ENCODE measurements around the gene PRXL2B.

Gene PRXL2B

DNA sequence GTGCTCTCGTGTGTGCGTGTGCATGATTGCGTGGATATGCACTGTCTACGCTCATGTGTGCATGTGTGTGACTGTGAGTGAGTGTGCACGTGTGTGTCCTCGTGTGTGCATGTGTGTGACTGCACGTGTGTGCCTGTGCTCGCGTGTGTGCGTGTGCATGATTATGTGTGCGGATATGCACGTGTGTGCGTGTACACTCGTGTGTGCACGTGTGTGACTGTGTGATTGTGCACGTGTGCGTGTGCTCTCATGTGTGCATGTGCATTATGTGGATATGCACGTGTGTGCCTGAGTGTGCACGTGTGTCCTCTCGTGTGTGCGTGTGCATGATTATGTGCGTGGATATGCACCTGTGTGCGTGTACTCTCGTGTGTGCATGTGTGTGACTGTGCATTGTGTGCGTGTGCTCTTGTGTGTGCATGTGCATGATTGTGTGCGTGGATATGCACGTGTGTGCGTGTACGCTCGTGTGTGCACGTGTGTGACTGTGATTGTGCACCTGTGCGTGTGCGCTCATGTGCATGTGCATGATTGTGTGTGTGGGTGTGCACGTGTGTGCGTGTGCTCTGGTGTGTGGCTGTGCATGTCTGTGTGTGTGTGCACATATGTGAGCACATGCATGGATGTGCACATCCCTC is 44.0 kb downstream of the PRXL2B start:
- Histone ChIP-seq H3K27ac (ENCODE audit: poor library complexity, severe bottlenecking) (no peak overlapping the region), H3K36me3 (ENCODE audit: low read depth) (no peaks in the 10 kb centered on the region), H3K4me3 (ENCODE audit: severe bottlenecking) (no peak overlapping the region), H3K9me3 (ENCODE audit: severe bottlenecking) (no peaks in the 10 kb centered on the region), H3K27me3 (ENCODE audit: insufficient read depth, poor library complexity, severe bottlenecking) (peaks cover 43% of the 10 kb centered on the region), H3K4me1 (ENCODE audit: insufficient read depth, poor library complexity, severe bottlenecking) (no peaks in the 10 kb centered on the region)
- no peak for TF ChIP-seq CTCF (IDR thresholded peaks at IDR 0.05; ENCODE audit: poor library complexity, severe bottlenecking)
- ATAC-seq (ENCODE audit: low read depth) (no peak), DNase-seq (ENCODE audit: low spot score) (peak; percentile 29)

DNA sequence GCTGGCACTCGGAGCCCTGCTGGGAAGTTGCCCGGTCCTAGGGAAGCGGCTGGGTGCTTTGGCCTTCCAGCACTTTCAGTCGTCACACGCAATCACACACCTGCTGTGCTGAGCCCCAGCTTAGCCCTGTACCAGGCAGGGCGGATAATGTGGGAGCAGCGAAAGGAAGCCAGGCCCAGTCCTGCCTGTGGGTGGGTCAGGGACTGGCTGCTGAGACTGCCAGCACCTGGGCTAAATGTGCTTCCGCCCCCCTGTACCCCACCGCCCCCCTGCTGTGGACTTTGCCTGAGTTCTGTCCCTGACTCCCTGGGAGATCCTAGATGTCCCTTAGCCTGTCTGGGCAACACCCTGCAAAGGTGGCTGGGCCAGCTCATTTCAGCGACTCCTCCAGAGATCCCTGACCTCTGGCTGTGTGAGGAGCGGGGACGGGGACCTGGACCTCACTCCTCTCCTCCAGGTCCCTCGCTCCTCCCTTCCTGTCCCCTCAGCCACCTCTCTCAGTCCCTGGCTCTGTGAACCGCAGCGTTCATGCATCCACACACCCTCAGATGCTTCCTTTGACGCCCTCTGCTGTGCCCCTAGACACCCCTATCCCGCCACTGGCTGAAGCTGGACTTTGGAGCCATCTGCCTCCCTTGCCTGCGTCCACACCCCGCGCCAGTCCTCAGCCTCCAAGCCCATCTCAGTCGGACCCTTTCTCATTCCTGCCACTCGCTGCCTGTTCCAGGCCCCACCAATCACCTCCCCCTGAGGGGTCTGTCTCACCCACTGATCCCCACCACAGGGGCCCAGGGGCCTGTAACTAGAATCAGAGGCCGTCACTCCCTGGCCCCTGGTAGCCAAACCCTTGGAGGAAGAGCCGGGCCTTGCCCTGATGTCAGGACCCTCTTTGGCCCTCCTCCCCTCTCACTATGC is 44.8 kb downstream of the PRXL2B start:
- H3K4me3 ChIP-seq (ENCODE audit: severe bottlenecking), result no peak overlapping the region
- ATAC-seq (ENCODE audit: low read depth) (no peak), DNase-seq (ENCODE audit: low spot score) (peak; percentile 54)
- no peak overlapping the region for H3K27ac ChIP-seq (ENCODE audit: poor library complexity, severe bottlenecking)
- H3K36me3 ChIP-seq (ENCODE audit: low read depth), result no peaks in the 10 kb centered on the region
- H3K27me3 ChIP-seq (ENCODE audit: insufficient read depth, poor library complexity, severe bottlenecking), result peaks cover 35% of the 10 kb centered on the region
- H3K9me3 ChIP-seq (ENCODE audit: severe bottlenecking), result peaks cover 4% of the 10 kb centered on the region
- no peak for TF ChIP-seq CTCF (IDR thresholded peaks at IDR 0.05; ENCODE audit: poor library complexity, severe bottlenecking)
- no peaks in the 10 kb centered on the region for H3K4me1 ChIP-seq (ENCODE audit: insufficient read depth, poor library complexity, severe bottlenecking)

- DNase-seq (ENCODE audit: low spot score) (peak; percentile 22), ATAC-seq (ENCODE audit: low read depth) (no peak)
- H3K4me1 ChIP-seq (ENCODE audit: insufficient read depth, poor library complexity, severe bottlenecking), result no peaks in the 10 kb centered on the region
- peaks cover 10% of the 10 kb centered on the region for H3K9me3 ChIP-seq (ENCODE audit: severe bottlenecking)
- H3K4me3 ChIP-seq (ENCODE audit: severe bottlenecking), result no peak overlapping the region
- no peaks in the 10 kb centered on the region for H3K36me3 ChIP-seq (ENCODE audit: low read depth)
- no peak overlapping the region for H3K27ac ChIP-seq (ENCODE audit: poor library complexity, severe bottlenecking)
- no peak for TF ChIP-seq CTCF (IDR thresholded peaks at IDR 0.05; ENCODE audit: poor library complexity, severe bottlenecking)
- H3K27me3 ChIP-seq (ENCODE audit: insufficient read depth, poor library complexity, severe bottlenecking), result peaks cover 28% of the 10 kb centered on the region
Measured at GRCh38 chr1:2632051-2632430, 45.5 kb downstream of the PRXL2B start.

- no peaks in the 10 kb centered on the region for H3K36me3 ChIP-seq (ENCODE audit: low read depth)
- H3K27me3 ChIP-seq (ENCODE audit: insufficient read depth, poor library complexity, severe bottlenecking), result peaks cover 21% of the 10 kb centered on the region
- no peak for TF ChIP-seq CTCF (IDR thresholded peaks at IDR 0.05; ENCODE audit: poor library complexity, severe bottlenecking)
- H3K9me3 ChIP-seq (ENCODE audit: severe bottlenecking), result peaks cover 11% of the 10 kb centered on the region
- peak; percentile 51 for DNase-seq (ENCODE audit: low spot score)
- H3K4me1 ChIP-seq (ENCODE audit: insufficient read depth, poor library complexity, severe bottlenecking), result no peaks in the 10 kb centered on the region
- no peak within 1 kb of the TSS for H3K27ac ChIP-seq (ENCODE audit: poor library complexity, severe bottlenecking)
- H3K4me3 ChIP-seq (ENCODE audit: severe bottlenecking), result no peak within 1 kb of the TSS
- no peak for ATAC-seq (ENCODE audit: low read depth)
Measured at GRCh38 chr1:2632561-2633361, 46.2 kb downstream of the PRXL2B start, which contains the start of gene MMEL1. Gene MMEL1 (minus strand): TSS chr1:2633016. CDS start chr1:2629484, 3,532 bp downstream.
